H1 (cell line): ENCODE measurements around the gene GUCY1A2. TPM values are rescaled to one million over a fixed set of nuclear protein-coding genes. Genes with fewer than 3 reads are reported as not detected.

ENCODE experiments used
- CTCF ChIA-PET: fragments of 300-600 bp; sonication (Branson Sonifier 250); formaldehyde crosslinking; loops from one replicate; lab custom pipeline; 2021; ENCODE audit not compliant: partially characterized antibody; lab: Charles Lee
- POLR2A ChIA-PET: fragments of 300-600 bp; sonication (Branson Sonifier 250); formaldehyde crosslinking; loops from one replicate; lab custom pipeline; 2021; ENCODE audit warnings: inconsistent platforms; ENCODE audit not compliant: partially characterized antibody; lab: Charles Lee
- DNase-seq, 2 experiments: peaks; one replicate each; pipeline versions ENCODE4 v3.0.0 to v3.0.0-alpha.2; 2010 to 2022; ENCODE audit warnings: low spot score in 2 of 2, low read depth in 1 of 2, mixed read lengths in 1 of 2
- FAIRE-seq: peaks from 2 replicates; lab custom pipeline; 2011; peaks lifted over from hg19 to GRCh38; lab: Jason Lieb, UNC
- H2AFZ ChIP-seq: 2 replicates; pipeline ENCODE4 v1.8.1; 2012; ENCODE audit warnings: low read length, inconsistent platforms
- H2AK5ac ChIP-seq: 2 replicates; pipeline ENCODE4 v1.6.1; 2013; ENCODE audit warnings: low read depth, low read length
- H2BK120ac ChIP-seq: replicated peaks from 2 replicates; pipeline ENCODE3; 2013; ENCODE audit warnings: low read depth, low read length, inconsistent platforms
- H2BK12ac ChIP-seq: 2 replicates; pipeline ENCODE4 v1.6.1; 2013; ENCODE audit warnings: low read depth, low read length
- H2BK15ac ChIP-seq: 2 replicates; pipeline ENCODE4 v1.6.1; 2013; ENCODE audit warnings: low read length
- H2BK20ac ChIP-seq: 2 replicates; pipeline ENCODE4 v1.6.1; 2013; ENCODE audit warnings: low read length
- H2BK5ac ChIP-seq: 2 replicates; pipeline ENCODE4 v1.6.1; 2013; ENCODE audit warnings: low read depth, low read length
- H3K14ac ChIP-seq: 2 replicates; pipeline ENCODE4 v1.6.1; 2013; ENCODE audit warnings: inconsistent platforms; ENCODE audit not compliant: insufficient read length
- H3K18ac ChIP-seq: 2 replicates; pipeline ENCODE4 v1.6.1; 2013; ENCODE audit warnings: low read length; ENCODE audit errors: extremely low read depth
- H3K23ac ChIP-seq: 2 replicates; pipeline ENCODE4 v1.6.1; 2013; ENCODE audit warnings: inconsistent platforms; ENCODE audit not compliant: insufficient read length
- H3K23me2 ChIP-seq: 2 replicates; pipeline ENCODE4 v1.6.1; 2013; ENCODE audit warnings: low read depth, low read length
- H3K27ac ChIP-seq: 2 replicates; pipeline ENCODE4 v1.6.1; 2011; ENCODE audit warnings: low read depth, low read length, inconsistent platforms
- H3K27me3 ChIP-seq, 4 experiments: replicated peaks in 1 of 4; 1 replicate in 1 of 4; 2 replicates in 3 of 4; pipeline versions ENCODE4 v1.6.1 to v1.8.1; 2011 to 2013; ENCODE audit warnings: low read length in 3 of 4, mild to moderate bottlenecking in 3 of 4, inconsistent platforms in 2 of 4, mixed read lengths in 2 of 4, moderate library complexity in 1 of 4; ENCODE audit not compliant: control insufficient read depth in 3 of 4, insufficient read depth in 3 of 4; ENCODE audit errors: extremely low read depth in 1 of 4
- H3K36me3 ChIP-seq, 4 experiments: 2 replicates each; pipeline versions ENCODE4 v1.6.1 to v1.8.1; 2011 to 2013; ENCODE audit warnings: mild to moderate bottlenecking in 4 of 4, low read length in 3 of 4, moderate library complexity in 2 of 4, control low read depth in 1 of 4, inconsistent platforms in 1 of 4; ENCODE audit not compliant: insufficient read depth in 4 of 4, control insufficient read depth in 2 of 4
- H3K4ac ChIP-seq: replicated peaks from 2 replicates; pipeline ENCODE3; 2013; ENCODE audit warnings: low read length, low read depth, mixed read lengths, inconsistent platforms; ENCODE audit not compliant: insufficient read length
- H3K4me1 ChIP-seq, 4 experiments: replicated peaks in 1 of 4; 1 replicate in 1 of 4; 2 replicates in 3 of 4; pipeline versions ENCODE4 v1.6.1 to v1.8.1; 2011 to 2013; ENCODE audit warnings: low read length in 3 of 4, inconsistent platforms in 2 of 4, mixed read lengths in 1 of 4; ENCODE audit not compliant: insufficient read depth in 4 of 4, control insufficient read depth in 3 of 4
- H3K4me2 ChIP-seq, 2 experiments: 2 replicates each; pipeline versions ENCODE4 v1.6.1 to v1.8.1; 2011 to 2013; ENCODE audit warnings: low read depth in 2 of 2, low read length in 2 of 2, control low read depth in 1 of 2, inconsistent platforms in 1 of 2, mild to moderate bottlenecking in 1 of 2; ENCODE audit not compliant: insufficient read depth in 1 of 2
- H3K4me3 ChIP-seq, 4 experiments: fragments of 200-600, 300-600 bp in 1 of 4; sonication (generic), shearing (Covaris generic), sonication (Bioruptor Twin) in 1 of 4; 2 replicates each; pipeline versions ENCODE4 v1.5.1 to v1.8.1; 2011 to 2016; ENCODE audit warnings: low read length in 4 of 4, low read depth in 3 of 4, control low read depth in 2 of 4, inconsistent platforms in 2 of 4, mild to moderate bottlenecking in 2 of 4, mixed read lengths in 1 of 4, moderate library complexity in 1 of 4; ENCODE audit not compliant: insufficient read depth in 2 of 4; ENCODE audit errors: extremely low read depth in 1 of 4
- H3K56ac ChIP-seq: replicated peaks from 2 replicates; pipeline ENCODE3; 2013; ENCODE audit warnings: low read depth, mild to moderate bottlenecking, mixed read lengths, low read length, inconsistent platforms; ENCODE audit not compliant: insufficient read length
- H3K79me1 ChIP-seq: 2 replicates; pipeline ENCODE4 v1.6.1; 2013; ENCODE audit warnings: low read depth, low read length, control low read depth
- H3K79me2 ChIP-seq, 2 experiments: 2 replicates each; pipeline versions ENCODE4 v1.6.1 to v1.8.1; 2012 to 2013; ENCODE audit warnings: low read length in 2 of 2, mild to moderate bottlenecking in 2 of 2, inconsistent platforms in 1 of 2; ENCODE audit not compliant: insufficient read depth in 2 of 2, control insufficient read depth in 1 of 2
- H3K9ac ChIP-seq, 4 experiments: replicated peaks in 1 of 4; 1 replicate in 1 of 4; 2 replicates in 3 of 4; pipeline versions ENCODE4 v1.6.1 to v1.8.1; 2011 to 2013; ENCODE audit warnings: low read depth in 3 of 4, low read length in 3 of 4, control low read depth in 2 of 4, mild to moderate bottlenecking in 2 of 4, moderate library complexity in 2 of 4, inconsistent platforms in 1 of 4; ENCODE audit errors: extremely low read depth in 1 of 4
- H3K9me3 ChIP-seq, 2 experiments: 2 replicates each; pipeline versions ENCODE4 v1.6.1 to v1.8.1; 2012 to 2013; ENCODE audit warnings: mild to moderate bottlenecking in 2 of 2, moderate library complexity in 2 of 2, control low read depth in 1 of 2, inconsistent platforms in 1 of 2, low read depth in 1 of 2, low read length in 1 of 2, mixed read lengths in 1 of 2; ENCODE audit not compliant: insufficient read depth in 2 of 2
- H4K20me1 ChIP-seq, 2 experiments: replicated peaks in 1 of 2; 2 replicates each; pipeline versions ENCODE3 to v1.8.1; 2011 to 2013; ENCODE audit warnings: inconsistent platforms in 2 of 2, low read length in 2 of 2, mild to moderate bottlenecking in 1 of 2; ENCODE audit not compliant: insufficient read depth in 2 of 2, control insufficient read depth in 1 of 2
- H4K5ac ChIP-seq: 2 replicates; pipeline ENCODE4 v1.6.1; 2013; ENCODE audit warnings: low read length, low read depth, mixed read lengths, inconsistent platforms; ENCODE audit not compliant: insufficient read length
- H4K8ac ChIP-seq: 2 replicates; pipeline ENCODE4 v1.8.0; 2013; ENCODE audit warnings: mild to moderate bottlenecking, moderate library complexity, low read length, inconsistent platforms; ENCODE audit not compliant: insufficient read depth; ENCODE audit errors: extremely low read depth
- H4K91ac ChIP-seq: replicated peaks from 2 replicates; pipeline ENCODE3; 2013; ENCODE audit warnings: low read length, mixed read lengths, inconsistent platforms; ENCODE audit not compliant: insufficient read length
- CBX8 ChIP-seq: fragments of 300-800, 300-1000 bp; sonication (generic); IDR thresholded peaks from 2 replicates; pipeline ENCODE4 v1.7.1; 2016; ENCODE audit warnings: low read depth, low read length, borderline replicate concordance
- CHD1 ChIP-seq: IDR thresholded peaks from 2 replicates; pipeline ENCODE4 v1.6.1; 2012; ENCODE audit warnings: low read depth, low read length, improper control_type of control experiment
- CTBP2 ChIP-seq: IDR thresholded peaks from 2 replicates; pipeline ENCODE4 v1.7.0; 2011; ENCODE audit warnings: borderline replicate concordance, mild to moderate bottlenecking, moderate library complexity, mixed read lengths, low read length; ENCODE audit not compliant: insufficient read depth, insufficient read length
- E2F6 ChIP-seq: IDR thresholded peaks from 2 replicates; pipeline ENCODE4 v1.6.1; 2012; ENCODE audit warnings: inconsistent platforms
- EP300 ChIP-seq, 2 experiments: IDR thresholded peaks; 1 replicate in 1 of 2; 2 replicates in 1 of 2; pipeline ENCODE4 v1.6.1; 2011 to 2012; ENCODE audit warnings: low read depth in 2 of 2, low read length in 2 of 2, mild to moderate bottlenecking in 2 of 2, borderline replicate concordance in 1 of 2, inconsistent platforms in 1 of 2, moderate library complexity in 1 of 2
- GTF2F1 ChIP-seq: IDR thresholded peaks from 2 replicates; pipeline ENCODE4 v1.6.1; 2012; ENCODE audit warnings: low read depth, low read length, improper control_type of control experiment, borderline replicate concordance
- JUN ChIP-seq: IDR thresholded peaks from 2 replicates; pipeline ENCODE4 v1.6.1; 2011; ENCODE audit warnings: low read depth, mild to moderate bottlenecking, improper control_type of control experiment, low read length
- JUND ChIP-seq: IDR thresholded peaks from 2 replicates; pipeline ENCODE4 v1.6.1; 2011; ENCODE audit warnings: mild to moderate bottlenecking, improper control_type of control experiment, low read length
- KDM4A ChIP-seq: IDR thresholded peaks from one replicate; pipeline ENCODE4 v1.7.1; 2012; ENCODE audit warnings: low read depth, mild to moderate bottlenecking, moderate library complexity, low read length, inconsistent platforms; ENCODE audit not compliant: severe bottlenecking
- NANOG ChIP-seq: IDR thresholded peaks from 2 replicates; pipeline ENCODE4 v1.6.1; 2011; ENCODE audit warnings: low read length, low read depth, mild to moderate bottlenecking, inconsistent platforms; ENCODE audit not compliant: insufficient read depth, poor library complexity, severe bottlenecking
- RNF2 ChIP-seq: fragments of 200-900, 300-1000 bp; sonication (generic); IDR thresholded peaks from 2 replicates; pipeline ENCODE4 v1.7.1; 2016; ENCODE audit warnings: borderline replicate concordance, low read depth, mild to moderate bottlenecking, antibody characterized with exemption, low read length; ENCODE audit not compliant: poor library complexity, severe bottlenecking; ENCODE audit errors: missing control alignments
- TCF12 ChIP-seq: IDR thresholded peaks from 2 replicates; pipeline ENCODE4 v1.6.1; 2011; ENCODE audit warnings: low read depth, mild to moderate bottlenecking, low read length
- USF2 ChIP-seq: IDR thresholded peaks from 2 replicates; pipeline ENCODE4 v1.6.1; 2011; ENCODE audit warnings: low read length, improper control_type of control experiment
- polyA plus RNA-seq, 7 experiments: library from polyadenylated mRNA; depleted of rRNA in 3 of 7; stranded (reverse) in 5 of 7; unstranded in 2 of 7; fragments of >200 nt in 5 of 7; fragments of 200-250 nt in 2 of 7; gene quantifications; 1 replicate in 5 of 7; 2 replicates in 1 of 7; 4 replicates in 1 of 7; pipeline versions ENCODE4 v1.2.1 to v1.2.3, GENCODE V29; 2011 to 2013; ENCODE audit warnings: missing spikeins in 2 of 7, mixed read lengths in 2 of 7
- total RNA-seq: library from RNA; stranded (reverse); fragmentation: NEBNext Ultra II Directional; extraction: Animal tissue kit (Norgen Biotek cat#: 25700); gene quantifications from 2 replicates; pipeline ENCODE4 v1.2.1, GENCODE V29; 2021

Gene GUCY1A2
- total and polyA plus RNA-seq, 2 of the 8 experiments (the other 6 are each of a cell fraction or from before 2014, with no cell fraction given), result 0.11 to 1.9 TPM

- no peak overlapping the region for H4K91ac ChIP-seq
- no peak overlapping the region for H3K18ac ChIP-seq
- H3K27me3 ChIP-seq, result no peaks in the 10 kb centered on the region
- H2BK15ac ChIP-seq, result peak overlapping the region; percentile 83; the same call in 1 of the 2 replicates
- H2BK5ac ChIP-seq, result no peak overlapping the region
- no peak overlapping the region for H2AK5ac ChIP-seq
- H3K4me1 ChIP-seq, result peaks cover 0 to 7% (median 0%) of the 10 kb centered on the region in 4 experiments; a peak in 1 of 7 replicates
- H3K23ac ChIP-seq, result no peak overlapping the region
- H3K56ac ChIP-seq, result no peak overlapping the region
- no peak overlapping the region for H4K5ac ChIP-seq
- H3K23me2 ChIP-seq, result no peaks in the 10 kb centered on the region
- H3K4me2 ChIP-seq, result no peak overlapping the region
- no peak overlapping the region for H3K4me3 ChIP-seq
- no peak overlapping the region for H3K4ac ChIP-seq
- H3K9me3 ChIP-seq, result no peaks in the 10 kb centered on the region
- no peak overlapping the region for H3K27ac ChIP-seq
- no peaks in the 10 kb centered on the region for H3K36me3 ChIP-seq
- H3K14ac ChIP-seq, result no peak overlapping the region
- H3K9ac ChIP-seq, result no peak overlapping the region
- H2BK12ac ChIP-seq, result no peak overlapping the region
- no peak overlapping the region for H4K8ac ChIP-seq
- ChIA-PET CTCF (no interaction called here), POLR2A (no interaction called here)
- H3K79me2 ChIP-seq, result no peaks in the 10 kb centered on the region
- no peak for DNase-seq
- no peak overlapping the region for H2AFZ ChIP-seq
- H3K79me1 ChIP-seq, result no peaks in the 10 kb centered on the region
- H4K20me1 ChIP-seq, result no peaks in the 10 kb centered on the region
- H2BK20ac ChIP-seq, result no peak overlapping the region
- no peak overlapping the region for H2BK120ac ChIP-seq
- no peak for FAIRE-seq
- TF ChIP-seq JUND, result no peak
- TF ChIP-seq E2F6, result no peak
- no peak for TF ChIP-seq EP300 (IDR thresholded peaks at IDR 0.05; ENCODE audit: borderline replicate concordance in 1 of 2, low read depth in 2 of 2, low read length in 2 of 2)
- TF ChIP-seq TCF12, result no peak
- no peak for TF ChIP-seq NANOG
- TF ChIP-seq GTF2F1, result no peak
- TF ChIP-seq JUN, result no peak
- TF ChIP-seq USF2, result no peak
- TF ChIP-seq CBX8, result no peak
- TF ChIP-seq CHD1, result no peak
- no peak for TF ChIP-seq CTBP2
- TF ChIP-seq KDM4A, result no peak
- TF ChIP-seq RNF2, result no peak
These were observed 46.4 kb downstream of the GUCY1A2 start for GRCh38 chr11:106971864-106972263.
